ENCODE measurements around the gene KCNJ6. TPM values are rescaled to one million over a fixed set of nuclear protein-coding genes. Genes with fewer than 3 reads are reported as not detected.

Gene KCNJ6
- total and polyA plus RNA-seq, 2 donors from 2014 or later, result 0.06 TPM; not detected in 1

DNA sequence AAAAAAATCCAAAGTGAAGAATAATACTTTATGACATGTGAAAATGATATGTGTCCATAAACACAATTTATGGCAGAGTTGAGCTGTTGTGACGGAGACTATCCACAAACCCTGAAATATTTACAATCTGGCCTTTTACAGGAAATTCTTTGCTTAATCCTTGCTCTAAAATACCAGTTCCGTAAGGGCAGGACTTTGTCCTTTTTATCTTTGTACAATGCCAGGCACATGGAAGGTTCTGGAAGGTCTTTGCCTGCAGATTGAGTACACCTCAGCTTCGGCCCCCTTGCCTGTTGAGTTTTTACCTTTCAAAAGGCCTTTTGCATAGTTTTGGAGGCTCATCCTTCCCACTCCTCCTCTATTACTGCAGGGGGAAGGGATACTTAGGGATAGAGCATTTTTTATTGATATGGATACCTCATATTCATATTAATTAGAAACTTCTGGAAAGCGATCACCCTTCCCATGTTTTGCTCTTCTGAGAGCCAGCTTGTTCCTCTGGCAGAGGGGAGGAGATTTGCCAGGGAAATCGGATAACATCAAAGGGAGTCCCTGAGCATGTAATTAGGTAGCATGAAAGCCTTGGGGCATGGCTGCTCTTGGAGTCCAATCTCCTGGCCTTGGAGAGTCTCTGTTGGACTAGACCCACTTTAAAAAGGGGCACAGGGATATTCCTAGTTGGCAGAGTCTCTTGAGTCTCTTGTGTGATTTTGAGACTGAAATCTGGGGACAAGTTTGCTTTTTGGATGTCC, 217.1 kb downstream of the KCNJ6 start:
- no peak for FAIRE-seq
- H3K27me3 ChIP-seq (ENCODE audit: control insufficient read depth, insufficient read depth, low read length), result no peaks in the 10 kb centered on the region

DNA sequence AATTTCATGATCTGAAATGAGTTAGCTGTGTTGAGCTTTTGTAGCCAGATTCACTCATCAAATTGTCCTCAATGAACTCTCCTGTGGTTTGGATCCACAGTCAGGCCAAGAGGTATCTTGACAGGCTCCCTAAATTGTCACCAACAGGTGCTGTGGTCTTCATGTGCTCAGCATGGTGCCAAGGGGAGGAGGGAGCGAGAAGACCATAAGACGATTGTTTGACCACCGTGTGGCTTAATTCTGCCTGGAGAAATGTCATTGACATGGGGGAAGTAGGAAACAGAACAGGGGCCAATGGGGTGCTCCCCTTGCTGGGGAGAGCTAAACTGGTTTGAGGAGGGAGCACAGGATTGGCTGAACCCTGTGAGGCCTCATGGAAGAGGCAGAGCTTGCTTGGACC, 219.3 kb downstream of the KCNJ6 start:
- Histone ChIP-seq H3K4me1 (ENCODE audit: control insufficient read depth in 2 of 3, insufficient read depth in 2 of 3, low read depth in 1 of 3, low read length in 3 of 3) (peaks cover 0 to 3% (median 0%) of the 10 kb centered on the region in 3 donors), H3K36me3 (ENCODE audit: control insufficient read depth in 2 of 3, insufficient read depth in 3 of 3, low read length in 3 of 3) (no peaks in the 10 kb centered on the region), H3K27me3 (ENCODE audit: control insufficient read depth, insufficient read depth, low read length) (no peaks in the 10 kb centered on the region), H3K9ac (ENCODE audit: low read length in 3 of 3) (no peak overlapping the region), H3K9me3 (ENCODE audit: control insufficient read depth in 2 of 3, insufficient read depth in 1 of 3, low read length in 3 of 3) (no peaks in the 10 kb centered on the region), H3K27ac (ENCODE audit: low read depth in 2 of 2, low read length in 2 of 2) (no peak overlapping the region), H3K4me3 (ENCODE audit: low read length in 3 of 3) (no peak overlapping the region)
- intact Hi-C loops (cut with DNase I), result no loop called here
- DNase-seq (no peak), FAIRE-seq (no peak)
- TF ChIP-seq, protein P1, sequence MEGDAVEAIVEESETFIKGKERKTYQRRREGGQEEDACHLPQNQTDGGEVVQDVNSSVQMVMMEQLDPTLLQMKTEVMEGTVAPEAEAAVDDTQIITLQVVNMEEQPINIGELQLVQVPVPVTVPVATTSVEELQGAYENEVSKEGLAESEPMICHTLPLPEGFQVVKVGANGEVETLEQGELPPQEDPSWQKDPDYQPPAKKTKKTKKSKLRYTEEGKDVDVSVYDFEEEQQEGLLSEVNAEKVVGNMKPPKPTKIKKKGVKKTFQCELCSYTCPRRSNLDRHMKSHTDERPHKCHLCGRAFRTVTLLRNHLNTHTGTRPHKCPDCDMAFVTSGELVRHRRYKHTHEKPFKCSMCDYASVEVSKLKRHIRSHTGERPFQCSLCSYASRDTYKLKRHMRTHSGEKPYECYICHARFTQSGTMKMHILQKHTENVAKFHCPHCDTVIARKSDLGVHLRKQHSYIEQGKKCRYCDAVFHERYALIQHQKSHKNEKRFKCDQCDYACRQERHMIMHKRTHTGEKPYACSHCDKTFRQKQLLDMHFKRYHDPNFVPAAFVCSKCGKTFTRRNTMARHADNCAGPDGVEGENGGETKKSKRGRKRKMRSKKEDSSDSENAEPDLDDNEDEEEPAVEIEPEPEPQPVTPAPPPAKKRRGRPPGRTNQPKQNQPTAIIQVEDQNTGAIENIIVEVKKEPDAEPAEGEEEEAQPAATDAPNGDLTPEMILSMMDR (IDR thresholded peaks at IDR 0.05; ENCODE audit: borderline replicate concordance, extremely low read depth, insufficient read depth), result no peak

More for the DNA sequence above, 217.1 kb downstream of the KCNJ6 start:
- H3K4me3 ChIP-seq (ENCODE audit: low read length in 3 of 3), result no peak overlapping the region
- no peak overlapping the region for H3K9ac ChIP-seq (ENCODE audit: low read length in 3 of 3)
- H3K9me3 ChIP-seq (ENCODE audit: control insufficient read depth in 2 of 3, insufficient read depth in 1 of 3, low read length in 3 of 3), result no peaks in the 10 kb centered on the region
- intact Hi-C loops (cut with DNase I), result no loop called here
- peaks cover 0 to 3% (median 0%) of the 10 kb centered on the region in 3 donors for H3K4me1 ChIP-seq (ENCODE audit: control insufficient read depth in 2 of 3, insufficient read depth in 2 of 3, low read depth in 1 of 3, low read length in 3 of 3)
- no peak overlapping the region for H3K27ac ChIP-seq (ENCODE audit: low read depth in 2 of 2, low read length in 2 of 2)
- TF ChIP-seq, protein P1 (IDR thresholded peaks at IDR 0.05; ENCODE audit: borderline replicate concordance, extremely low read depth, insufficient read depth), result no peak
- no peaks in the 10 kb centered on the region for H3K36me3 ChIP-seq (ENCODE audit: control insufficient read depth in 2 of 3, insufficient read depth in 3 of 3, low read length in 3 of 3)
- peak in 3 of 5 donors; percentile 23 to 54 (median 36) for DNase-seq

DNA sequence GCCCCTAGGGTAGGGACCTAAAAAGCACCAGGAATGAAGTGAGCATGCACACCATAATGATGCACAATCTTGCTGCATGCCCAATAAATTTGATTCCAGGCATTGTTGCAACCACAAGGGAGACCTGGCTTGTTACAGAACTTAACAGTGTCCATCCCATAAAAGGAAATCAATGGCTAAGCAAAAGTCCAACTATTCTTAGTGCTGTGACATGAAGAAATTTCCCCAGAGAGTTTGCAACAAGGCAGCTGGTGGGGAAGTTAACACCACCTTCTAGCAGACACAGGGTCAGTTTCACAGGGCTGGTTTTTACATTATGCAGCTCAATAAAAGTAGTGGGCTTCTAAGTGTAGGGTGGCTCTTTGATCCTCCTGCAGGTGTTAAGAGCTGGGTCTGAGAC, 221.1 kb downstream of the KCNJ6 start:
- Histone ChIP-seq H3K27me3 (ENCODE audit: control insufficient read depth, insufficient read depth, low read length) (no peaks in the 10 kb centered on the region), H3K9ac (ENCODE audit: low read length in 3 of 3) (no peak overlapping the region), H3K27ac (ENCODE audit: low read depth in 2 of 2, low read length in 2 of 2) (no peak overlapping the region), H3K4me3 (ENCODE audit: low read length in 3 of 3) (no peak overlapping the region), H3K4me1 (ENCODE audit: control insufficient read depth in 2 of 3, insufficient read depth in 2 of 3, low read depth in 1 of 3, low read length in 3 of 3) (no peaks in the 10 kb centered on the region), H3K36me3 (ENCODE audit: control insufficient read depth in 2 of 3, insufficient read depth in 3 of 3, low read length in 3 of 3) (no peaks in the 10 kb centered on the region), H3K9me3 (ENCODE audit: control insufficient read depth in 2 of 3, insufficient read depth in 1 of 3, low read length in 3 of 3) (no peaks in the 10 kb centered on the region)
- intact Hi-C loops (cut with DNase I), result no loop called here
- TF ChIP-seq, protein P1 (IDR thresholded peaks at IDR 0.05; ENCODE audit: borderline replicate concordance, extremely low read depth, insufficient read depth), result no peak
- DNase-seq (no peak), FAIRE-seq (no peak)

All from kidney (tissue), 14 donors.